HepG2 (cell line): ENCODE data around the gene COX7A1. TPM values are rescaled to one million over a fixed set of nuclear protein-coding genes. Genes with fewer than 3 reads are reported as not detected.
A peak's percentile ranks its signal among the peaks of the same experiment; 100 is the strongest.

ENCODE experiments used
- AGO2 ChIP-seq: fragments of 200-400 bp; formaldehyde crosslinking; optimal IDR thresholded peaks from 2 replicates; pipeline ENCODE3; 2017; ENCODE audit warnings: mild to moderate bottlenecking, low read depth, low read length, moderate library complexity
- BHLHE40 ChIP-seq: IDR thresholded peaks from 2 replicates; pipeline ENCODE4 v1.6.1; 2011; ENCODE audit warnings: low read length, improper control_type of control experiment
- DBP ChIP-seq: sonication (generic); formaldehyde crosslinking; IDR thresholded peaks from 2 replicates; pipeline ENCODE4 v1.4.0; 2020; ENCODE audit warnings: missing genetic modification reagents; ENCODE audit errors: not compliant biosample characterization
- EED ChIP-seq: sonication (generic); formaldehyde crosslinking; IDR thresholded peaks from 2 replicates; pipeline ENCODE4 v1.5.0; 2020; ENCODE audit warnings: mild to moderate bottlenecking, missing genetic modification reagents
- FOSL1 ChIP-seq: sonication (generic); formaldehyde crosslinking; IDR thresholded peaks from 2 replicates; pipeline ENCODE4 v1.9.0; 2021; ENCODE audit warnings: missing genetic modification reagents, borderline replicate concordance
- MTF1 ChIP-seq: sonication (generic); formaldehyde crosslinking; IDR thresholded peaks from 2 replicates; pipeline ENCODE4 v1.5.0; 2020; ENCODE audit warnings: missing genetic modification reagents
- NCOR1 ChIP-seq: fragments of 200-600 bp; sonication (generic); IDR thresholded peaks from 2 replicates; pipeline ENCODE4 v1.7.0; 2017; ENCODE audit warnings: antibody characterized with exemption, low read length, borderline replicate concordance
- TBP ChIP-seq: sonication (generic); formaldehyde crosslinking; IDR thresholded peaks from 2 replicates; pipeline ENCODE4 v1.5.0; 2020; ENCODE audit warnings: missing genetic modification reagents
- TCF12 ChIP-seq, 2 experiments: fragments of 450-650 bp in 1 of 2; sonication (generic) in 1 of 2; formaldehyde crosslinking in 1 of 2; IDR thresholded peaks; 2 replicates each; pipeline versions ENCODE4 v1.6.1 to v1.8.0; 2017 to 2022; ENCODE audit warnings: antibody characterized with exemption in 1 of 2, mild to moderate bottlenecking in 1 of 2, missing genetic modification reagents in 1 of 2, moderate library complexity in 1 of 2
- ZMYM2 ChIP-seq: sonication (generic); formaldehyde crosslinking; IDR thresholded peaks from 2 replicates; pipeline ENCODE4 v1.8.0; 2022; ENCODE audit warnings: mild to moderate bottlenecking, missing genetic modification reagents
- ZNF776 ChIP-seq: sonication (generic); formaldehyde crosslinking; IDR thresholded peaks from 2 replicates; pipeline ENCODE4 v1.4.0; 2020; ENCODE audit warnings: mild to moderate bottlenecking, missing genetic modification reagents
- polyA plus RNA-seq, 8 experiments: library from polyadenylated mRNA; depleted of rRNA in 3 of 8; stranded (reverse) in 7 of 8; unstranded in 1 of 8; fragments of >200 nt; fragmentation: Illumina TruSeq in 4 of 8; extraction: Trizol in 4 of 8; gene quantifications; 2 replicates each; pipeline versions ENCODE4 v1.2.1 to v1.2.3, GENCODE V29; 2011 to 2016; ENCODE audit warnings: low read depth in 4 of 8, missing spikeins in 1 of 8, mixed read lengths in 1 of 8; ENCODE audit not compliant: insufficient read depth in 1 of 8
- total RNA-seq, 5 experiments: library from RNA; depleted of rRNA; stranded (reverse); fragments of >200 nt; fragmentation: Illumina TruSeq; extraction: Trizol; gene quantifications; 2 replicates each; pipeline ENCODE4 v1.2.3, GENCODE V29; 2016; ENCODE audit warnings: low read depth in 1 of 5
- TF ChIP-seq, protein P1 (sequence below): sonication (generic); formaldehyde crosslinking; IDR thresholded peaks from 2 replicates; pipeline ENCODE4 v1.5.0; 2020; ENCODE audit warnings: mild to moderate bottlenecking, missing genetic modification reagents, borderline replicate concordance
- TF ChIP-seq, protein P2 (sequence below): sonication (generic); formaldehyde crosslinking; IDR thresholded peaks from 2 replicates; pipeline ENCODE4 v1.4.0; 2020; ENCODE audit warnings: missing genetic modification reagents
- TF ChIP-seq, protein P3 (sequence below): sonication (generic); formaldehyde crosslinking; IDR thresholded peaks from 2 replicates; pipeline ENCODE4 v1.9.0; 2021; ENCODE audit warnings: missing genetic modification reagents, borderline replicate concordance

COX7A1 gene
- total and polyA plus RNA-seq, 2 of the 13 experiments (the other 11 are each of a cell fraction or from before 2014, with no cell fraction given), result not detected

DNA sequence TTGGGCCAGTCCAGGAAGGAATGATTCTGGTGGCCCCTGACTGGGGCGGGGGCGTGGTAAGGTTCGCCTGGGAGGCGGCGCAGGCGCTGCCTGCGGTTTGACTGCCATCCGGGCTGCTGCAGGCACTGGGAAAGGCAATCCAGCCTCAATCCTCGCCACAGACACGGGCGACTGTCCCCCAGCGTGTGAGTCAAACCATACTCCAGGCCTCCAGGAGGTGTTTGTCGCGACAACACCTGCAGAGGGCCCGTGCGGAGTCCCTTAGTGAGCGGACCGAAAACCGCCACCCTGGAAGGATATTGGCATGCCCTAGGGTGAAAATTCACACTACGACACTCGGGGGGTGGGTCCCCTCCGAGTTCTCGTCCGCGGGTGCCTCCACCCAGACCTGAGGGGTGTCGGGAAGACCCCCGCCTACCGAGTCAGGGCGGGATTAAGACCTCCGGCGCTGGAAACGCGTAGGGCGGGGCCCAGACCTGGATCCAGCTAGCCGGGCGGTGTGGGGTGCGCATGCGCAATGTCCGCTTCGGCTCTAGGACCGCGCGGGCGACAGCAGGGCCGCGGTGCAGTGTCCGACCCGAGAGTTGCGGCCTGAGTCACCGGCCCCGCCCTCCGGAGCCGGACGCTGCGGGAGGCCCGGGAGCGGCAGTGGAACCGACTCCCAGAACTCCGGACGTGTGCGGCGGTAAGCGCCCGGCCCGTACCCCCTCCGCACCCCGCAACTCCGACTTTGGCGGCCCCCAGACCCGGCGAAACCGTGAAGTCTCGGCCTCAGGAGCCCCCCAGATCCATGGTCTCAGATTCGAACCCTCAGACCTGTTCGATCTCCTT lies 12.6 kb downstream of the COX7A1 start, which contains the start of gene CAPNS1 (continued):
- TF ChIP-seq, protein P1, sequence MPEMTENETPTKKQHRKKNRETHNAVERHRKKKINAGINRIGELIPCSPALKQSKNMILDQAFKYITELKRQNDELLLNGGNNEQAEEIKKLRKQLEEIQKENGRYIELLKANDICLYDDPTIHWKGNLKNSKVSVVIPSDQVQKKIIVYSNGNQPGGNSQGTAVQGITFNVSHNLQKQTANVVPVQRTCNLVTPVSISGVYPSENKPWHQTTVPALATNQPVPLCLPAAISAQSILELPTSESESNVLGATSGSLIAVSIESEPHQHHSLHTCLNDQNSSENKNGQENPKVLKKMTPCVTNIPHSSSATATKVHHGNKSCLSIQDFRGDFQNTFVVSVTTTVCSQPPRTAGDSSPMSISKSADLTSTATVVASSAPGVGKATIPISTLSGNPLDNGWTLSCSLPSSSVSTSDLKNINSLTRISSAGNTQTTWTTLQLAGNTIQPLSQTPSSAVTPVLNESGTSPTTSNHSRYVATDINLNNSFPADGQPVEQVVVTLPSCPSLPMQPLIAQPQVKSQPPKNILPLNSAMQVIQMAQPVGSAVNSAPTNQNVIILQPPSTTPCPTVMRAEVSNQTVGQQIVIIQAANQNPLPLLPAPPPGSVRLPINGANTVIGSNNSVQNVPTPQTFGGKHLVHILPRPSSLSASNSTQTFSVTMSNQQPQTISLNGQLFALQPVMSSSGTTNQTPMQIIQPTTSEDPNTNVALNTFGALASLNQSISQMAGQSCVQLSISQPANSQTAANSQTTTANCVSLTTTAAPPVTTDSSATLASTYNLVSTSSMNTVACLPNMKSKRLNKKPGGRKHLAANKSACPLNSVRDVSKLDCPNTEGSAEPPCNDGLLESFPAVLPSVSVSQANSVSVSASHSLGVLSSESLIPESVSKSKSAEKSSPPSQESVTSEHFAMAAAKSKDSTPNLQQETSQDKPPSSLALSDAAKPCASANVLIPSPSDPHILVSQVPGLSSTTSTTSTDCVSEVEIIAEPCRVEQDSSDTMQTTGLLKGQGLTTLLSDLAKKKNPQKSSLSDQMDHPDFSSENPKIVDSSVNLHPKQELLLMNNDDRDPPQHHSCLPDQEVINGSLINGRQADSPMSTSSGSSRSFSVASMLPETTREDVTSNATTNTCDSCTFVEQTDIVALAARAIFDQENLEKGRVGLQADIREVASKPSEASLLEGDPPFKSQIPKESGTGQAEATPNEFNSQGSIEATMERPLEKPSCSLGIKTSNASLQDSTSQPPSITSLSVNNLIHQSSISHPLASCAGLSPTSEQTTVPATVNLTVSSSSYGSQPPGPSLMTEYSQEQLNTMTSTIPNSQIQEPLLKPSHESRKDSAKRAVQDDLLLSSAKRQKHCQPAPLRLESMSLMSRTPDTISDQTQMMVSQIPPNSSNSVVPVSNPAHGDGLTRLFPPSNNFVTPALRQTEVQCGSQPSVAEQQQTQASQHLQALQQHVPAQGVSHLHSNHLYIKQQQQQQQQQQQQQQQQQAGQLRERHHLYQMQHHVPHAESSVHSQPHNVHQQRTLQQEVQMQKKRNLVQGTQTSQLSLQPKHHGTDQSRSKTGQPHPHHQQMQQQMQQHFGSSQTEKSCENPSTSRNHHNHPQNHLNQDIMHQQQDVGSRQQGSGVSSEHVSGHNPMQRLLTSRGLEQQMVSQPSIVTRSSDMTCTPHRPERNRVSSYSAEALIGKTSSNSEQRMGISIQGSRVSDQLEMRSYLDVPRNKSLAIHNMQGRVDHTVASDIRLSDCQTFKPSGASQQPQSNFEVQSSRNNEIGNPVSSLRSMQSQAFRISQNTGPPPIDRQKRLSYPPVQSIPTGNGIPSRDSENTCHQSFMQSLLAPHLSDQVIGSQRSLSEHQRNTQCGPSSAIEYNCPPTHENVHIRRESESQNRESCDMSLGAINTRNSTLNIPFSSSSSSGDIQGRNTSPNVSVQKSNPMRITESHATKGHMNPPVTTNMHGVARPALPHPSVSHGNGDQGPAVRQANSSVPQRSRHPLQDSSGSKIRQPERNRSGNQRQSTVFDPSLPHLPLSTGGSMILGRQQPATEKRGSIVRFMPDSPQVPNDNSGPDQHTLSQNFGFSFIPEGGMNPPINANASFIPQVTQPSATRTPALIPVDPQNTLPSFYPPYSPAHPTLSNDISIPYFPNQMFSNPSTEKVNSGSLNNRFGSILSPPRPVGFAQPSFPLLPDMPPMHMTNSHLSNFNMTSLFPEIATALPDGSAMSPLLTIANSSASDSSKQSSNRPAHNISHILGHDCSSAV (CRISPR knock-in tag), result no peak
- TF ChIP-seq DBP (CRISPR knock-in tag) (peak; percentile 64), FOSL1 (peak; percentile 57; the same call in 1 of the 2 replicates), ZMYM2 (CRISPR knock-in tag) (no peak), MTF1 (CRISPR knock-in tag) (no peak; the same call in 1 of the 2 replicates), BHLHE40 (no peak), AGO2 (peak; percentile 95), NCOR1 (no peak), ZNF776 (CRISPR knock-in tag) (0 out of 2 replicates have a peak, but pooled peaks have one; percentile 36), EED (no peak), TCF12 (IDR thresholded peaks at IDR 0.05) (no peak), TCF12 (CRISPR knock-in tag; IDR thresholded peaks at IDR 0.05) (peak; percentile 19; the same call in 1 of the 2 replicates), TBP (CRISPR knock-in tag) (no peak)
- TF ChIP-seq, protein P2, sequence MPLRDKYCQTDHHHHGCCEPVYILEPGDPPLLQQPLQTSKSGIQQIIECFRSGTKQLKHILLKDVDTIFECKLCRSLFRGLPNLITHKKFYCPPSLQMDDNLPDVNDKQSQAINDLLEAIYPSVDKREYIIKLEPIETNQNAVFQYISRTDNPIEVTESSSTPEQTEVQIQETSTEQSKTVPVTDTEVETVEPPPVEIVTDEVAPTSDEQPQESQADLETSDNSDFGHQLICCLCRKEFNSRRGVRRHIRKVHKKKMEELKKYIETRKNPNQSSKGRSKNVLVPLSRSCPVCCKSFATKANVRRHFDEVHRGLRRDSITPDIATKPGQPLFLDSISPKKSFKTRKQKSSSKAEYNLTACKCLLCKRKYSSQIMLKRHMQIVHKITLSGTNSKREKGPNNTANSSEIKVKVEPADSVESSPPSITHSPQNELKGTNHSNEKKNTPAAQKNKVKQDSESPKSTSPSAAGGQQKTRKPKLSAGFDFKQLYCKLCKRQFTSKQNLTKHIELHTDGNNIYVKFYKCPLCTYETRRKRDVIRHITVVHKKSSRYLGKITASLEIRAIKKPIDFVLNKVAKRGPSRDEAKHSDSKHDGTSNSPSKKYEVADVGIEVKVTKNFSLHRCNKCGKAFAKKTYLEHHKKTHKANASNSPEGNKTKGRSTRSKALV, result no peak
- TF ChIP-seq, protein P3, sequence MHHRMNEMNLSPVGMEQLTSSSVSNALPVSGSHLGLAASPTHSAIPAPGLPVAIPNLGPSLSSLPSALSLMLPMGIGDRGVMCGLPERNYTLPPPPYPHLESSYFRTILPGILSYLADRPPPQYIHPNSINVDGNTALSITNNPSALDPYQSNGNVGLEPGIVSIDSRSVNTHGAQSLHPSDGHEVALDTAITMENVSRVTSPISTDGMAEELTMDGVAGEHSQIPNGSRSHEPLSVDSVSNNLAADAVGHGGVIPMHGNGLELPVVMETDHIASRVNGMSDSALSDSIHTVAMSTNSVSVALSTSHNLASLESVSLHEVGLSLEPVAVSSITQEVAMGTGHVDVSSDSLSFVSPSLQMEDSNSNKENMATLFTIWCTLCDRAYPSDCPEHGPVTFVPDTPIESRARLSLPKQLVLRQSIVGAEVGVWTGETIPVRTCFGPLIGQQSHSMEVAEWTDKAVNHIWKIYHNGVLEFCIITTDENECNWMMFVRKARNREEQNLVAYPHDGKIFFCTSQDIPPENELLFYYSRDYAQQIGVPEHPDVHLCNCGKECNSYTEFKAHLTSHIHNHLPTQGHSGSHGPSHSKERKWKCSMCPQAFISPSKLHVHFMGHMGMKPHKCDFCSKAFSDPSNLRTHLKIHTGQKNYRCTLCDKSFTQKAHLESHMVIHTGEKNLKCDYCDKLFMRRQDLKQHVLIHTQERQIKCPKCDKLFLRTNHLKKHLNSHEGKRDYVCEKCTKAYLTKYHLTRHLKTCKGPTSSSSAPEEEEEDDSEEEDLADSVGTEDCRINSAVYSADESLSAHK (CRISPR knock-in tag), result no peak
